ENCODE measurements around the gene SLC12A7. TPM values are rescaled to one million over a fixed set of nuclear protein-coding genes. Genes with fewer than 3 reads are reported as not detected.

Gene SLC12A7
- total RNA-seq, 4 donors from 2014 or later: 4.6 to 49.8 (median 15.8) TPM

DNA sequence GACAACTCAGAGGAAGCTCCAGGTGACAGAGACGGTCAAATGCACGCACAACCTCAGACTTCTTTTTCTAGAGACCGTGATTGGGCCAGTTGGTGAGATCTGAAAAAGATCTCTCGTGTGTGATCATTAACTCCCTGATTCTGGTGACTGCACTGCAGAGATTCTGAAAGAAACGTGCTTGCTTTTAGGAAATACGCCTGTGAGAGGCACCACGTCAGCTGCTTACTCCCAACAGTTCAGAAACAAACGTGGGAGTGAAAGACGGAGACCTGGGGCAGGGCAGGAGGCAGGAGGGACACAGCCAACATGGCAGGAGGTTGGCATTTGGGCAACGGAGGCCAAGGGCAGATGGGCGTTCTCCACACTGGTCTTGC lies 15.9 kb downstream of the SLC12A7 start:
- DNase-seq: no peak
- Histone ChIP-seq H3K36me3 (no peaks in the 10 kb centered on the region), H3K4me3 (no peak overlapping the region), H3K9me3 (no peaks in the 10 kb centered on the region), H3K27ac (no peak overlapping the region), H3K4me1 (no peaks in the 10 kb centered on the region), H3K27me3 (no peaks in the 10 kb centered on the region)
- TF ChIP-seq, protein P1, sequence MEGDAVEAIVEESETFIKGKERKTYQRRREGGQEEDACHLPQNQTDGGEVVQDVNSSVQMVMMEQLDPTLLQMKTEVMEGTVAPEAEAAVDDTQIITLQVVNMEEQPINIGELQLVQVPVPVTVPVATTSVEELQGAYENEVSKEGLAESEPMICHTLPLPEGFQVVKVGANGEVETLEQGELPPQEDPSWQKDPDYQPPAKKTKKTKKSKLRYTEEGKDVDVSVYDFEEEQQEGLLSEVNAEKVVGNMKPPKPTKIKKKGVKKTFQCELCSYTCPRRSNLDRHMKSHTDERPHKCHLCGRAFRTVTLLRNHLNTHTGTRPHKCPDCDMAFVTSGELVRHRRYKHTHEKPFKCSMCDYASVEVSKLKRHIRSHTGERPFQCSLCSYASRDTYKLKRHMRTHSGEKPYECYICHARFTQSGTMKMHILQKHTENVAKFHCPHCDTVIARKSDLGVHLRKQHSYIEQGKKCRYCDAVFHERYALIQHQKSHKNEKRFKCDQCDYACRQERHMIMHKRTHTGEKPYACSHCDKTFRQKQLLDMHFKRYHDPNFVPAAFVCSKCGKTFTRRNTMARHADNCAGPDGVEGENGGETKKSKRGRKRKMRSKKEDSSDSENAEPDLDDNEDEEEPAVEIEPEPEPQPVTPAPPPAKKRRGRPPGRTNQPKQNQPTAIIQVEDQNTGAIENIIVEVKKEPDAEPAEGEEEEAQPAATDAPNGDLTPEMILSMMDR (IDR thresholded peaks at IDR 0.05): no peak
- no peak for TF ChIP-seq POLR2A (IDR thresholded peaks at IDR 0.05)
- intact Hi-C loops (cut with DNase I; ENCODE audit: low total_unique reads): no loop called here

DNA sequence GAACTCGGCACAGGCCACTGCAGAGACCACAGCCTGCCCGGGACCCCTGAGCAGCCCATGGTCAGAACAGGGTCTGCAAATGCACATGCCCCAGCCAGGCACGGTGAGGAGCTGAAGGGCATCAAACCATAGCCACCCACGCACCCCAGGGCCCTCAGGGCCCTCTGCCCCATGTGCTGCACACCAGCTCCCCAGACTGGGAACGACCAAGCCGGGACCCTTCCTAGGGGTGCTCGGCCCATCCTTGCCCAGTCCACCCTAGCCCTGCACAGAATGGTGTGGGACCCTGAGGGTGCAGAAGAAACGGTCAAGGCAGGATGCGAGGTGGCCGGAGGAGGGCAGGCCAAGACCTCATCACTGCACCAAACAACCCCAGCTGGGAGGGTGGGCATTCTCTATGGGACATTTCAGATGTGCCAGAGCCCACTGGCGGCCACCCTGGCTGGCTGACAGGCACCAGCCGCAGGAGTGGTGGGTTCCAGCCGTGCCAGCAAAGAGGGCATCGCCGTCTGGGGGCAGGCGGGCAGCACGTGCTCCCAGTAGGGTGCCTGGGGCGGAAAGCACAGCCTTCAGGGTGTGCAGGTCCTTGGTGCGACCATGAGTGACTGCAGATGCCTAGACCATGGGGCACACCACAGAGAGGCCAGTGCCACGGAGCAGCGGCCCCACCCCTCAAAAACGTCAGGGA lies 16.4 kb downstream of the SLC12A7 start:
- no peaks in the 10 kb centered on the region for H3K36me3 ChIP-seq
- TF ChIP-seq POLR2A (IDR thresholded peaks at IDR 0.05): no peak
- TF ChIP-seq, protein P1 (IDR thresholded peaks at IDR 0.05): no peak
- no peak for DNase-seq
- no peaks in the 10 kb centered on the region for H3K9me3 ChIP-seq
- H3K27ac ChIP-seq: no peak overlapping the region
- H3K4me3 ChIP-seq: no peak overlapping the region
- intact Hi-C loops (cut with DNase I; ENCODE audit: low total_unique reads): no loop called here
- no peaks in the 10 kb centered on the region for H3K27me3 ChIP-seq
- no peaks in the 10 kb centered on the region for H3K4me1 ChIP-seq

DNA sequence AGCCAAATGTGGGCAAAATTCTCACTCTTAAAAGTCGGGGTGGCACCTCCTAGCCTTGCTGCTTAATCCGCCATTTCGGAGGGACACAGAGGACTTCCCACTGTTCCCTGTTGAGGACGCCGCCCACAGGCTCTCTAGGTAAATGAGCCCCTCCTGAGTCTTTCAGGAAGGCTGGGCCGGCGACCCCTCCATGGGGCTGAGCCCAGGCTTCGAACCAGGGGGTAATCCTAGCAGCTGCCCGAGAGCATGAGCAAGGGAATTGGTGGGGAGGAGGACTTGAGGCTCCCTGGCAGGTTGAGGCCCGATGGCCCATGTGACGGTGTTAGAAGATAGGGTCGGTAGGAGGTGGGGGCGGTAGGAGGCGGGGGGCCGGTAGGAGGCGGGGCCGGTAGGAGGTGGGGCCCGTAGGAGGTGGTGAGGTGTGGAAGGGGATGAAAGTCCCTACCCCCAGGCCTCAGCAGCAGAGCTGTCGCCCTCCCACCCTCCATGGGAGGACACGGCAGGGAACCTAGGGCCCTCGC lies 17.1 kb downstream of the SLC12A7 start:
- H3K4me1 ChIP-seq: no peaks in the 10 kb centered on the region
- H3K9me3 ChIP-seq: no peaks in the 10 kb centered on the region
- no peak for DNase-seq
- TF ChIP-seq, protein P1 (IDR thresholded peaks at IDR 0.05): no peak
- TF ChIP-seq POLR2A (IDR thresholded peaks at IDR 0.05): no peak
- H3K4me3 ChIP-seq: no peak overlapping the region
- H3K27me3 ChIP-seq: no peaks in the 10 kb centered on the region
- H3K27ac ChIP-seq: no peak overlapping the region
- intact Hi-C loops (cut with DNase I; ENCODE audit: low total_unique reads): no loop called here
- H3K36me3 ChIP-seq: no peaks in the 10 kb centered on the region

DNA sequence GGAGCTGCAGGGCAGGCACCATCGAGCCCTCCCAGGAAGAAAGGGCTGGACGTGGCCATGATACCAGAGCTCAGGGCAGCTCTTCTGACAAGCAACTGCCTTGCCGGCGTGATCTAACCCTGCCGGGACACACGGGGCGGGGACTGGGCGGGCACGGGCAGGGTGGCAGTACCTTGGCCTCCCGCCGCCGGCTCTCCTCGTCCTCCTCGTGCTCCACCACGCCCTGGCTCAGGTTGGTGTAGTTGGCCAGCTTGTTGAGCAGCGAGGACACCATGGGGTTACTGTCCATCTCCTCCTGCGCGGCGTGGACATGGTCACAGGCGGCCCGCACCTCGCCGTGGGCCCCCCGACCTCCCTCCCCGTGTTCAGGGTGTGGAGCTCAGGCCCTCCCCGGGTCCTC lies 18.5 kb downstream of the SLC12A7 start:
- no peak for TF ChIP-seq POLR2A (IDR thresholded peaks at IDR 0.05)
- TF ChIP-seq, protein P1 (IDR thresholded peaks at IDR 0.05): no peak
- Histone ChIP-seq H3K4me1 (no peaks in the 10 kb centered on the region), H3K36me3 (no peaks in the 10 kb centered on the region), H3K27ac (no peak overlapping the region), H3K4me3 (no peak overlapping the region), H3K27me3 (no peaks in the 10 kb centered on the region), H3K9me3 (no peaks in the 10 kb centered on the region)
- DNase-seq: no peak
- intact Hi-C loops (cut with DNase I; ENCODE audit: low total_unique reads): no loop called here

DNA sequence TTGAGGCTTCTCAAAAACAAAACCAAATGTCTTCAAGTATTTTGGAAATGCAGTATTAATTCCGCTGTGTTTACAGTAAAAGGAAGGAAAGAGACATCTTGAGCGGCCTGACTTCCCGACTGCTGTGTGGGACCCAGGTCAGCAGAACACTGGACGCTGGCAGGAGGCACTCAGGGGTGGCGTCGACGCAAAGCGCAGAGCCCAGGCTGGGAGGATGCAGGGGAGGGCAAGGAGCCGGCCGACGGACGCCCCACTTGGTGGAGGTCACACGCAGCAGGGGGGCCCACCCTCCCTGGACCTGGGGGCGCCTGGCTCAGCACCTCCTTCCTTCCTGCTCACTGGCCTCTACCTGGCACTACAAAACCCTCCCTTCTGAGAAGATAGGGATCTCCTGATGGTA lies 19.7 kb downstream of the SLC12A7 start:
- Histone ChIP-seq H3K36me3 (no peaks in the 10 kb centered on the region), H3K4me3 (no peak overlapping the region), H3K27me3 (no peaks in the 10 kb centered on the region), H3K4me1 (no peaks in the 10 kb centered on the region), H3K27ac (no peak overlapping the region), H3K9me3 (no peaks in the 10 kb centered on the region)
- intact Hi-C loops (cut with DNase I; ENCODE audit: low total_unique reads): no loop called here
- no peak for DNase-seq
- TF ChIP-seq POLR2A (IDR thresholded peaks at IDR 0.05): no peak
- TF ChIP-seq, protein P1 (IDR thresholded peaks at IDR 0.05): no peak
